Measurements from ENCODE around the gene CWC22. TPM values are rescaled to one million over a fixed set of nuclear protein-coding genes. Genes with fewer than 3 reads are reported as not detected.
A peak's percentile ranks its signal among the peaks of the same experiment; 100 is the strongest.
"Not testable (repeated sequence)": the region's sequence is repeated elsewhere in the genome, so short reads cannot be mapped to it uniquely, and the experiment has no call there.

CWC22 gene
- total RNA-seq (10 to 100 TPM; 31.3 to 31.4 TPM), polyA plus RNA-seq (10 to 100 TPM; 18.9 to 34.4 (median 25.9) TPM), total RNA-seq (34.4 to 68.5 (median 58.5) reads per million in 6 experiments)

GRCh38 chr2:180006781-180007579 lies at the start of gene CWC22:
Gene CWC22, minus strand, starts transcription at chr2:180007297. Its CDS starts 13,956 bp downstream, at chr2:179993341.
- Mint-ChIP-seq H3K9me3 (no peaks in the 10 kb centered on the region), H3K36me3 (peaks cover 0 to 4% (median 2%) of the 10 kb centered on the region in 3 donors), H3K27me3 (no peaks in the 10 kb centered on the region), H3K4me1 (peaks cover 19 to 48% (median 47%) of the 10 kb centered on the region in 4 donors), H3K27ac (peak within 1 kb of the TSS; percentile 98 to 100 (median 100)), H3K4me3 (peak within 1 kb of the TSS; percentile 90 to 100 (median 96))
- POLR2A ChIA-PET: interaction anchor here (0.6 to 1.3 kb wide), 2 partner anchors 9 to 973 kb away, joined by 3 to 5 read pairs; partner anchors contain the start of gene UBE2E3
- ATAC-seq (peak; percentile 94 to 95), DNase-seq (peak; percentile 63 to 93 (median 88))

- peaks cover 3 to 24% (median 16%) of the 10 kb centered on the region in 5 donors for H3K27me3 Mint-ChIP-seq
- H3K27ac Mint-ChIP-seq: no peak overlapping the region
- ATAC-seq: no peak
- DNase-seq: no peak
- peaks cover 0 to 9% (median 0%) of the 10 kb centered on the region in 9 donors for H3K9me3 Mint-ChIP-seq
- POLR2A ChIA-PET: no interaction called here
- no peaks in the 10 kb centered on the region for H3K36me3 Mint-ChIP-seq
- H3K4me1 Mint-ChIP-seq: no peaks in the 10 kb centered on the region
- no peak overlapping the region for H3K4me3 Mint-ChIP-seq
Observed at GRCh38 chr2:180056367-180057118, 49.4 kb upstream of the CWC22 start.

GRCh38 chr2:180054576-180054975 lies 47.5 kb upstream of the CWC22 start:
- H3K27ac Mint-ChIP-seq, H3K4me1 Mint-ChIP-seq, H3K9me3 Mint-ChIP-seq, H3K36me3 Mint-ChIP-seq, POLR2A ChIA-PET, DNase-seq, ATAC-seq, H3K4me3 Mint-ChIP-seq: not testable (repeated sequence)
- peaks cover 1 to 35% (median 19%) of the 10 kb centered on the region in 5 donors for H3K27me3 Mint-ChIP-seq

- Mint-ChIP-seq H3K27me3 (peaks cover 5 to 31% (median 19%) of the 10 kb centered on the region in 5 donors), H3K36me3 (no peaks in the 10 kb centered on the region), H3K9me3 (peaks cover 0 to 9% (median 0%) of the 10 kb centered on the region in 9 donors), H3K4me3 (no peak overlapping the region), H3K27ac (no peak overlapping the region), H3K4me1 (no peaks in the 10 kb centered on the region)
- ATAC-seq: no peak
- POLR2A ChIA-PET: no interaction called here
- no peak for DNase-seq
Observed at GRCh38 chr2:180050246-180050645, 43.1 kb upstream of the CWC22 start.

- DNase-seq: no peak
- POLR2A ChIA-PET: no interaction called here
- Mint-ChIP-seq H3K9me3 (peaks cover 0 to 4% (median 0%) of the 10 kb centered on the region in 9 donors), H3K27me3 (peaks cover 11 to 51% (median 20%) of the 10 kb centered on the region in 5 donors), H3K27ac (no peak overlapping the region), H3K36me3 (no peaks in the 10 kb centered on the region), H3K4me1 (no peaks in the 10 kb centered on the region), H3K4me3 (no peak overlapping the region)
- no peak for ATAC-seq
Observed at GRCh38 chr2:180048251-180048650, 41.2 kb upstream of the CWC22 start.

- H3K4me3 Mint-ChIP-seq: no peak overlapping the region
- no peaks in the 10 kb centered on the region for H3K36me3 Mint-ChIP-seq
- DNase-seq: no peak
- ATAC-seq: no peak
- H3K9me3 Mint-ChIP-seq: no peaks in the 10 kb centered on the region
- POLR2A ChIA-PET: no interaction called here
- H3K4me1 Mint-ChIP-seq: no peaks in the 10 kb centered on the region
- no peak overlapping the region for H3K27ac Mint-ChIP-seq
- peaks cover 15 to 51% (median 16%) of the 10 kb centered on the region in 5 donors for H3K27me3 Mint-ChIP-seq
Observed at GRCh38 chr2:180046776-180047175, 39.7 kb upstream of the CWC22 start.

GRCh38 chr2:180046202-180046601 lies 39.1 kb upstream of the CWC22 start:
- Mint-ChIP-seq H3K4me3 (no peak overlapping the region), H3K9me3 (no peaks in the 10 kb centered on the region), H3K27me3 (peaks cover 15 to 55% (median 16%) of the 10 kb centered on the region in 5 donors), H3K36me3 (no peaks in the 10 kb centered on the region), H3K4me1 (no peaks in the 10 kb centered on the region), H3K27ac (no peak overlapping the region)
- POLR2A ChIA-PET: no interaction called here
- no peak for DNase-seq
- ATAC-seq: no peak

- POLR2A ChIA-PET: no interaction called here
- Mint-ChIP-seq H3K4me3 (no peak overlapping the region), H3K4me1 (no peaks in the 10 kb centered on the region), H3K9me3 (no peaks in the 10 kb centered on the region), H3K36me3 (no peaks in the 10 kb centered on the region), H3K27ac (no peak overlapping the region), H3K27me3 (peaks cover 20 to 61% (median 31%) of the 10 kb centered on the region in 5 donors)
- ATAC-seq: no peak
- DNase-seq: no peak
Observed at GRCh38 chr2:180040146-180040925, 33.2 kb upstream of the CWC22 start.

- Mint-ChIP-seq H3K4me1 (no peaks in the 10 kb centered on the region), H3K27me3 (peaks cover 20 to 61% (median 28%) of the 10 kb centered on the region in 5 donors), H3K4me3 (no peak overlapping the region), H3K27ac (no peak overlapping the region), H3K36me3 (no peaks in the 10 kb centered on the region), H3K9me3 (no peaks in the 10 kb centered on the region)
- ATAC-seq: no peak
- POLR2A ChIA-PET: no interaction called here
- no peak for DNase-seq
Observed at GRCh38 chr2:180038997-180039396, 31.9 kb upstream of the CWC22 start.

GRCh38 chr2:180033993-180034894 lies 27.1 kb upstream of the CWC22 start:
- Mint-ChIP-seq H3K9me3 (peaks cover 6 to 27% (median 15%) of the 10 kb centered on the region in 9 donors), H3K4me3 (no peak overlapping the region), H3K4me1 (no peaks in the 10 kb centered on the region), H3K36me3 (peaks cover 0 to 22% (median 2%) of the 10 kb centered on the region in 3 donors), H3K27me3 (peaks cover 16 to 71% (median 37%) of the 10 kb centered on the region in 5 donors), H3K27ac (no peak overlapping the region)
- DNase-seq: no peak
- no peak for ATAC-seq
- POLR2A ChIA-PET: no interaction called here

GRCh38 chr2:180029575-180029974 lies 22.5 kb upstream of the CWC22 start:
- Mint-ChIP-seq H3K27me3 (peaks cover 15 to 61% (median 32%) of the 10 kb centered on the region in 5 donors), H3K9me3 (peaks cover 8 to 40% (median 23%) of the 10 kb centered on the region in 9 donors), H3K4me3 (no peak overlapping the region), H3K4me1 (no peaks in the 10 kb centered on the region), H3K36me3 (peaks cover 0 to 24% (median 2%) of the 10 kb centered on the region in 3 donors), H3K27ac (no peak overlapping the region)
- POLR2A ChIA-PET: no interaction called here
- no peak for DNase-seq
- ATAC-seq: no peak

GRCh38 chr2:180021850-180022249 lies 14.8 kb upstream of the CWC22 start:
- ATAC-seq (no peak), DNase-seq (no peak)
- H3K4me3 Mint-ChIP-seq: no peak overlapping the region
- POLR2A ChIA-PET: no interaction called here
- no peak overlapping the region for H3K27ac Mint-ChIP-seq
- peaks cover 6 to 40% (median 12%) of the 10 kb centered on the region in 5 donors for H3K27me3 Mint-ChIP-seq
- H3K4me1 Mint-ChIP-seq: no peaks in the 10 kb centered on the region
- H3K36me3 Mint-ChIP-seq: no peaks in the 10 kb centered on the region
- H3K9me3 Mint-ChIP-seq: no peaks in the 10 kb centered on the region

Data from naive thymus-derived CD8-positive, alpha-beta T cell (primary cell).